ENCODE results near the gene ACTRT2.

DNA sequence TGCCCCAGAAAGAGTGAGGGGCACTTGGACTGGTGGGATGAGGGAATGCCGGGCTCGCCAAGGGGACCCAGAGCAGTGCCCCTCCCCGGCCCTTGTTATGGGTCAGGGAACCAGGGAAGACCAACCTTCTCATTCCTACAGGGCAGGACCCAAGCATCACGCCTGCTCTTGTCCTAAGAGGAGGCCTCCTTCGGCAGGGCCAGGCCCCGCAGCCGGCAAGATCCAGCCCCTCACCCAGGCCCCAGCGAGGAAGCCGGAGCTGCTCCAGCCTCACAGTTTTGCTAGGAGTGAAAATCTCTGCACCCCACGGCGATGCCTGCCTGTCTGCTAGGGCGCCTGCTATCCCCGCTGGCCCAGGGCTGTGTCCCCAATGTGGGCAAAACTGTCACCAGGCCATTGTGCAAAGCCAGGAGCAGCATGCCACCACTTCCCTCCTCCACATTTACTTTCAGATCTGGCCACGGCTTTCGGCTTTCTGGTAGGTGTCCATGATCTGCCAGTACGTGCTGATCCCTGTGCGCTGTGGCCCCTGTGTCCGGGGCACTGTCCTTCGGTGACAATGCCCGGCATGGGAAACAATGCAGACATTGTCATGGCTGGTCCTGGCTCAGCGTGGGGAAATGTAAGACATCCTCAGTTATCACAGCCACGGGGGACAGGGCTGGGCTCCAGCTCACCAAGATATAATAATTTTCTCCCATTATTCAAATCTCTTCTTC, 9.6 kb downstream of the ACTRT2 start:
- TF ChIP-seq, protein P1, sequence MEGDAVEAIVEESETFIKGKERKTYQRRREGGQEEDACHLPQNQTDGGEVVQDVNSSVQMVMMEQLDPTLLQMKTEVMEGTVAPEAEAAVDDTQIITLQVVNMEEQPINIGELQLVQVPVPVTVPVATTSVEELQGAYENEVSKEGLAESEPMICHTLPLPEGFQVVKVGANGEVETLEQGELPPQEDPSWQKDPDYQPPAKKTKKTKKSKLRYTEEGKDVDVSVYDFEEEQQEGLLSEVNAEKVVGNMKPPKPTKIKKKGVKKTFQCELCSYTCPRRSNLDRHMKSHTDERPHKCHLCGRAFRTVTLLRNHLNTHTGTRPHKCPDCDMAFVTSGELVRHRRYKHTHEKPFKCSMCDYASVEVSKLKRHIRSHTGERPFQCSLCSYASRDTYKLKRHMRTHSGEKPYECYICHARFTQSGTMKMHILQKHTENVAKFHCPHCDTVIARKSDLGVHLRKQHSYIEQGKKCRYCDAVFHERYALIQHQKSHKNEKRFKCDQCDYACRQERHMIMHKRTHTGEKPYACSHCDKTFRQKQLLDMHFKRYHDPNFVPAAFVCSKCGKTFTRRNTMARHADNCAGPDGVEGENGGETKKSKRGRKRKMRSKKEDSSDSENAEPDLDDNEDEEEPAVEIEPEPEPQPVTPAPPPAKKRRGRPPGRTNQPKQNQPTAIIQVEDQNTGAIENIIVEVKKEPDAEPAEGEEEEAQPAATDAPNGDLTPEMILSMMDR (IDR thresholded peaks at IDR 0.05; ENCODE audit: low read length), result no peak
- TF ChIP-seq EZH2 (optimal IDR thresholded peaks at IDR 0.05; ENCODE audit: low read depth, low read length) (no peak), EZH2phosphoT487 (IDR thresholded peaks at IDR 0.05; ENCODE audit: low read length) (no peak)
